ENCODE data around the gene NYNRIN.
"Not testable (repeated sequence)": the region's sequence is repeated elsewhere in the genome, so short reads cannot be mapped to it uniquely, and the experiment has no call there.

- TF ChIP-seq CTCF (conservative IDR thresholded peaks at IDR 0.05 in 1 of 2, IDR thresholded peaks at IDR 0.05 in 1 of 2; ENCODE audit: extremely low read depth in 1 of 2, insufficient read depth in 1 of 2, low read depth in 1 of 2, low read length in 2 of 2); EZH2 (IDR thresholded peaks at IDR 0.05; ENCODE audit: borderline replicate concordance, low read length): not testable (repeated sequence)
These were observed 27.2 kb upstream of the NYNRIN start for GRCh38 chr14:24371605-24372004.
